Sigmoid colon (tissue), 4 donors: ENCODE data around the gene ZNF490.

Experiments
- EP300 ChIP-seq, 4 donors: sonication (generic); formaldehyde crosslinking; IDR thresholded peaks; one replicate each; pipeline ENCODE4 v1.6.1; 2017; ENCODE audit warnings: antibody characterized with exemption in 4 of 4
- POLR2A ChIP-seq, 2 donors: fragments of 450-650 bp; IDR thresholded peaks; one replicate each; pipeline ENCODE4 v1.6.1; 2016; ENCODE audit warnings: antibody characterized with exemption in 2 of 2, mild to moderate bottlenecking in 2 of 2, moderate library complexity in 2 of 2
- POLR2AphosphoS5 ChIP-seq, 4 donors: sonication (generic); formaldehyde crosslinking; IDR thresholded peaks; one replicate each; pipeline ENCODE4 v1.6.1; 2017; ENCODE audit warnings: antibody characterized with exemption in 4 of 4
- TF ChIP-seq, protein P1 (sequence below), 4 experiments: fragments of 450-650 bp in 3 of 4; fragments of 200-600 bp in 1 of 4; IDR thresholded peaks; one replicate each; pipeline ENCODE4 v1.5.1; 2016 to 2019; ENCODE audit warnings: antibody characterized with exemption in 4 of 4, mild to moderate bottlenecking in 3 of 4, moderate library complexity in 2 of 4

DNA sequence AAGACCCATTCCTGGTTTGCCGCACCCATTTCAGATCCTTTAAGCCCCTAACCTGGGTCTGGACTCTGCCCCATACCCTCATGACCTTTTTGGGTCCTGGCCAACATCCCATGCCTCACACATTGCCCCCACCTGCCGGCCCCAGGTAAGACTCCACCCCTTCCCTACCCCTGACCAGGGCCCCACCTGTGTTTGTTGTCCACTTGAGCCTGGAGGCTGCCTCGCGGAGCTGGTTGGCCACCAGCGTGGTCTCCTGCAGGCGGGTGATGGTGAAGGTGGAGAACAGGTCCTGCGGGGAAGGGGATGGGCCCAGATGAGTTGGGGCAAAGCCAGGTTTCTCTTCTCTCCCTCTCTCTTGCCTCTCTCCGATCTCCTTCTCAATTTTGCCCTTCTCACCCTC is 36.4 kb upstream of the ZNF490 start:
- TF ChIP-seq, protein P1, sequence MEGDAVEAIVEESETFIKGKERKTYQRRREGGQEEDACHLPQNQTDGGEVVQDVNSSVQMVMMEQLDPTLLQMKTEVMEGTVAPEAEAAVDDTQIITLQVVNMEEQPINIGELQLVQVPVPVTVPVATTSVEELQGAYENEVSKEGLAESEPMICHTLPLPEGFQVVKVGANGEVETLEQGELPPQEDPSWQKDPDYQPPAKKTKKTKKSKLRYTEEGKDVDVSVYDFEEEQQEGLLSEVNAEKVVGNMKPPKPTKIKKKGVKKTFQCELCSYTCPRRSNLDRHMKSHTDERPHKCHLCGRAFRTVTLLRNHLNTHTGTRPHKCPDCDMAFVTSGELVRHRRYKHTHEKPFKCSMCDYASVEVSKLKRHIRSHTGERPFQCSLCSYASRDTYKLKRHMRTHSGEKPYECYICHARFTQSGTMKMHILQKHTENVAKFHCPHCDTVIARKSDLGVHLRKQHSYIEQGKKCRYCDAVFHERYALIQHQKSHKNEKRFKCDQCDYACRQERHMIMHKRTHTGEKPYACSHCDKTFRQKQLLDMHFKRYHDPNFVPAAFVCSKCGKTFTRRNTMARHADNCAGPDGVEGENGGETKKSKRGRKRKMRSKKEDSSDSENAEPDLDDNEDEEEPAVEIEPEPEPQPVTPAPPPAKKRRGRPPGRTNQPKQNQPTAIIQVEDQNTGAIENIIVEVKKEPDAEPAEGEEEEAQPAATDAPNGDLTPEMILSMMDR (IDR thresholded peaks at IDR 0.05): no peak
- TF ChIP-seq POLR2AphosphoS5 (IDR thresholded peaks at IDR 0.05) (no peak), EP300 (IDR thresholded peaks at IDR 0.05) (no peak), POLR2A (IDR thresholded peaks at IDR 0.05) (no peak)
